Calu3 (cell line): Measurements from ENCODE around the gene ANXA11. TPM values are rescaled to one million over a fixed set of nuclear protein-coding genes. Genes with fewer than 3 reads are reported as not detected.
A peak's percentile ranks its signal among the peaks of the same experiment; 100 is the strongest.

Source experiments
- BruUV-seq: library from RNA; stranded (reverse); fragments of 400-500 nt; replicated peaks from 2 replicates; lab custom pipeline; 2021; lab: Mats Ljungman, UMichigan
- CTCF ChIA-PET: fragments of 300-600 bp; sonication (Branson Sonifier 250); formaldehyde crosslinking; loops from one replicate; lab custom pipeline; 2022; ENCODE audit warnings: antibody characterized with exemption; lab: Charles Lee
- DNase-seq: peaks from one replicate; pipeline ENCODE4 v3.0.0; 2022
- H3K27ac Mint-ChIP-seq: one replicate; pipeline ENCODE4 v1.8.0; 2022; ENCODE audit warnings: mixed read lengths; ENCODE audit not compliant: unreplicated experiment
- H3K27me3 Mint-ChIP-seq: one replicate; pipeline ENCODE4 v1.8.0; 2022; ENCODE audit warnings: mixed read lengths; ENCODE audit not compliant: unreplicated experiment
- H3K36me3 Mint-ChIP-seq: one replicate; pipeline ENCODE4 v1.8.0; 2022; ENCODE audit warnings: mild to moderate bottlenecking, moderate library complexity, mixed read lengths; ENCODE audit not compliant: insufficient read depth, unreplicated experiment
- H3K4me1 Mint-ChIP-seq: one replicate; pipeline ENCODE4 v1.8.0; 2022; ENCODE audit warnings: mild to moderate bottlenecking, low read depth, mixed read lengths; ENCODE audit not compliant: unreplicated experiment
- H3K4me3 Mint-ChIP-seq: one replicate; pipeline ENCODE4 v1.8.0; 2022; ENCODE audit warnings: mild to moderate bottlenecking, low read depth, moderate library complexity, mixed read lengths; ENCODE audit not compliant: unreplicated experiment
- H3K9me3 Mint-ChIP-seq: one replicate; pipeline ENCODE4 v1.8.0; 2022; ENCODE audit warnings: low read depth, mixed read lengths; ENCODE audit not compliant: unreplicated experiment
- intact Hi-C: fragments of 100-400 bp; cut with micrococcal nuclease; formaldehyde crosslinking; loops from one replicate; pipeline ENCODE4 v1.10.0; 2022; ENCODE audit not compliant: unreplicated experiment
- total RNA-seq: library from RNA; stranded (reverse); gene quantifications from 2 replicates; pipeline ENCODE4 v1.2.3, GENCODE V29; 2022
- TF ChIP-seq, protein P1 (sequence below): fragments of 200-600 bp; IDR thresholded peaks from one replicate; pipeline ENCODE4 v1.8.0; 2022; ENCODE audit warnings: antibody characterized with exemption; ENCODE audit not compliant: unreplicated experiment

Gene ANXA11
- total RNA-seq, 1 experiment from 2014 or later = 835 TPM

DNA sequence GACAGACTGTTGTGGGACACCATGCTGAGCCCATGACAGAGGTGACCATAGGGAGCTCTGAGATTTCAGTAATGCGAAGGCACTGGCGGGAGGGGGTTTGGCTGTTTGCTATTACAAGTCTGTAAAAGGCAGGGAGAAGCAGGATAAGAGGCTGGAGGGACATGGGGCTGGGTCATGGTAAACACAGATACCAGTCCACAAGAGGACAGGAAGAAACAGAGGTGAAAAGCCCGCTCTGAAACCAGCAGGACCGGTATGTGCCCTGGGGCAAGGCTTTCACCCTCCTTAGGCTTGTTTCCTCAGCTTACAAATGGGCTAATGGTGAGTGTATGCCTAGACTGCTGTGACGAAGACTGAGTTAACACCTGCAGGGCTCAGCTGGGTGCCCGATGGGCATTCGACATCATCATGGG lies 34.1 kb downstream of the ANXA11 start:
- H3K27ac Mint-ChIP-seq = peak overlapping the region; percentile 53
- peak overlapping the region; percentile 33 for H3K4me3 Mint-ChIP-seq
- CTCF ChIA-PET = interaction anchor here (1.6 kb wide), 1 partner anchor 13 kb away, joined by 5 read pairs; no protein-coding TSS in a partner anchor
- TF ChIP-seq, protein P1, sequence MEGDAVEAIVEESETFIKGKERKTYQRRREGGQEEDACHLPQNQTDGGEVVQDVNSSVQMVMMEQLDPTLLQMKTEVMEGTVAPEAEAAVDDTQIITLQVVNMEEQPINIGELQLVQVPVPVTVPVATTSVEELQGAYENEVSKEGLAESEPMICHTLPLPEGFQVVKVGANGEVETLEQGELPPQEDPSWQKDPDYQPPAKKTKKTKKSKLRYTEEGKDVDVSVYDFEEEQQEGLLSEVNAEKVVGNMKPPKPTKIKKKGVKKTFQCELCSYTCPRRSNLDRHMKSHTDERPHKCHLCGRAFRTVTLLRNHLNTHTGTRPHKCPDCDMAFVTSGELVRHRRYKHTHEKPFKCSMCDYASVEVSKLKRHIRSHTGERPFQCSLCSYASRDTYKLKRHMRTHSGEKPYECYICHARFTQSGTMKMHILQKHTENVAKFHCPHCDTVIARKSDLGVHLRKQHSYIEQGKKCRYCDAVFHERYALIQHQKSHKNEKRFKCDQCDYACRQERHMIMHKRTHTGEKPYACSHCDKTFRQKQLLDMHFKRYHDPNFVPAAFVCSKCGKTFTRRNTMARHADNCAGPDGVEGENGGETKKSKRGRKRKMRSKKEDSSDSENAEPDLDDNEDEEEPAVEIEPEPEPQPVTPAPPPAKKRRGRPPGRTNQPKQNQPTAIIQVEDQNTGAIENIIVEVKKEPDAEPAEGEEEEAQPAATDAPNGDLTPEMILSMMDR = no peak
- DNase-seq = peak; percentile 75
- intact Hi-C loops = loop anchor here (5.0 kb wide), 1 partner anchor 36 kb away; the partner anchor contains the start of gene ANXA11
- H3K9me3 Mint-ChIP-seq = no peaks in the 10 kb centered on the region
- no peaks in the 10 kb centered on the region for H3K27me3 Mint-ChIP-seq
- no TSS peak for BruUV-seq
- peaks cover 84% of the 10 kb centered on the region for H3K36me3 Mint-ChIP-seq
- peaks cover 79% of the 10 kb centered on the region for H3K4me1 Mint-ChIP-seq

DNA sequence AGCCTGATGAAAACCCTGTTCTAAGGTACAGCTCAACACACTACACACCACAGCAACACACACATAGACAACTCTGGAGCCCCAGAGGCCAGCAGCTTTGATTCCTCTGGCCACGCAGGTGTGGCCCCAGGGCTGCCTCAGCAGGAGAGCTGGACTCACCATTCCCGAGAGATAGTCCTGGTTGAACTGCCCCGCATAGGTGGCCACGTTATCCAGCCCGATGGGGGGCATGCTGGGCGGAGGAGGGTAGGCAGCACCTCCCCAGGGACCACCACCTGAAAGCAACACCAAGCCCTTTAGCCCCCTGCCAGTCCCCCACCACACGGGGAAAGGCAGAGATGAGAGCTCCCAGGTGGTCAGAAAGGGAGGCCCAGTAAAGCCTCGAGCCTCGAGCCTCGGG lies 34.7 kb downstream of the ANXA11 start:
- TF ChIP-seq, protein P1 = no peak
- CTCF ChIA-PET = interaction anchor here (1.6 kb wide), 1 partner anchor 13 kb away, joined by 5 read pairs; no protein-coding TSS in a partner anchor
- H3K4me1 Mint-ChIP-seq = peaks cover 79% of the 10 kb centered on the region
- BruUV-seq = no TSS peak
- peaks cover 90% of the 10 kb centered on the region for H3K36me3 Mint-ChIP-seq
- DNase-seq = no peak
- intact Hi-C loops = loop anchor here (5.0 kb wide), 1 partner anchor 37 kb away; the partner anchor contains the start of gene ANXA11
- no peaks in the 10 kb centered on the region for H3K9me3 Mint-ChIP-seq
- peak overlapping the region; percentile 33 for H3K4me3 Mint-ChIP-seq
- H3K27ac Mint-ChIP-seq = peak overlapping the region; percentile 53
- no peaks in the 10 kb centered on the region for H3K27me3 Mint-ChIP-seq

DNA sequence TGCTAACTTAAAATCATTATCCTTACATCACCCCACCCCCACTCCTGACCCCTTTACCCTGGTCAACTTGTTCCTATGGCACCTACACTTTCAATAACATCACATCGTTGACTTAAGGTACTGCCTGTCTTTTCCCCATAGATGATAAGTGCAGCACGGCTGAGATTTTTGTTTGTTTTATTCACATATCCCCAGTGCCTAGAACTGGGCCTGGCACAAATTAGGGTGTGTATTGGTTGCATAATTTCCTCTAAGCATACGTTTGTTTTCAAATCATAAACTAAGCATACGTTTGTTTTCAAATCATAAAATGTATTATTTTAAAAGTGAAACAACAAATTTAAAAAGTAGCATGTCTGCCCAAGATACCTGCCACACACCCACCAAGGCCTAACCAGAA lies 35.3 kb downstream of the ANXA11 start:
- BruUV-seq = no TSS peak
- no peak for DNase-seq
- H3K4me3 Mint-ChIP-seq = no peak overlapping the region
- no peaks in the 10 kb centered on the region for H3K9me3 Mint-ChIP-seq
- no peaks in the 10 kb centered on the region for H3K27me3 Mint-ChIP-seq
- H3K36me3 Mint-ChIP-seq = peaks cover 91% of the 10 kb centered on the region
- TF ChIP-seq, protein P1 = no peak
- CTCF ChIA-PET = no interaction called here
- peak overlapping the region; percentile 53 for H3K27ac Mint-ChIP-seq
- peaks cover 79% of the 10 kb centered on the region for H3K4me1 Mint-ChIP-seq
- intact Hi-C loops = loop anchor here (5.0 kb wide), 1 partner anchor 37 kb away; the partner anchor contains the start of gene ANXA11

DNA sequence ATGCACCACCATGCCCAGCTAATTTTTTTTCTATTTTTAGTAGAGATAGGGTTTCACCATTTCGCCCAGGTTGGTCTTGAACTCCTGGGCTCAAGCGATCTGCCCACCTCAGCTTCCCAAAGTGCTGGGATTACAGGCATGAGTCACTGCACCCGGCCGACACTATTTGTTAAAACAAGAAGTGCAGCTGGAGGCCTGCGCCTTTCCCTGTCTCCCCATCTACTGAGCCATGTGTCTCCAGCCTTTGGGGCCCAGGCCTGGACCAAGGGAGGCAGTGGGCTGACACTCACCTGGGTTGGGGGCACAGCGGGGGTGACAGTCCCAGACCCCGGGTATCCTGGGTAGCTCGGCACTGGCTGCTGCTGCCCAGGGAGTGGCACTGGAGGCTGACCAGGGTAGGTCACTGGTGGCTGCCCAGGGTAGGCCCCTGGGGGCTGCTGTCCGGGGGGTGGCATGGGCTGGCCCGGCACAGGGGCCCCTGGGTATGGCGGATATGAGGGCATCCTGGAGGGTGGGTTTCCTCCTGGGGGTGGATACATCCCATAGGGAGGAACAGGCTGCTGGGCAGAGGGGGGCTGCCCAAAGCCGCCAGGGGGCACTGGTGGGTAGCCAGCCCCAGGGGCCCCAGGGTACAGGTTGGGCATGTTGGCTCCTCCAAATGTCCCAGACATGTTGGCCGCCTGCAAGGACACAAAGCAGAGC lies 36.5 kb downstream of the ANXA11 start:
- H3K4me3 Mint-ChIP-seq = no peak overlapping the region
- intact Hi-C loops = no loop called here
- peak overlapping the region; percentile 29 for H3K27ac Mint-ChIP-seq
- CTCF ChIA-PET = no interaction called here
- peak; percentile 60 for DNase-seq
- H3K27me3 Mint-ChIP-seq = no peaks in the 10 kb centered on the region
- H3K36me3 Mint-ChIP-seq = peaks cover 95% of the 10 kb centered on the region
- BruUV-seq = no TSS peak
- H3K4me1 Mint-ChIP-seq = peaks cover 90% of the 10 kb centered on the region
- H3K9me3 Mint-ChIP-seq = no peaks in the 10 kb centered on the region
- TF ChIP-seq, protein P1 = peak; percentile 46
